ENCODE measurements around the gene AGTRAP. TPM values are rescaled to one million over a fixed set of nuclear protein-coding genes. Genes with fewer than 3 reads are reported as not detected.

AGTRAP gene
- total RNA-seq, 2 donors from 2014 or later, result 40.3 to 52.0 TPM

DNA sequence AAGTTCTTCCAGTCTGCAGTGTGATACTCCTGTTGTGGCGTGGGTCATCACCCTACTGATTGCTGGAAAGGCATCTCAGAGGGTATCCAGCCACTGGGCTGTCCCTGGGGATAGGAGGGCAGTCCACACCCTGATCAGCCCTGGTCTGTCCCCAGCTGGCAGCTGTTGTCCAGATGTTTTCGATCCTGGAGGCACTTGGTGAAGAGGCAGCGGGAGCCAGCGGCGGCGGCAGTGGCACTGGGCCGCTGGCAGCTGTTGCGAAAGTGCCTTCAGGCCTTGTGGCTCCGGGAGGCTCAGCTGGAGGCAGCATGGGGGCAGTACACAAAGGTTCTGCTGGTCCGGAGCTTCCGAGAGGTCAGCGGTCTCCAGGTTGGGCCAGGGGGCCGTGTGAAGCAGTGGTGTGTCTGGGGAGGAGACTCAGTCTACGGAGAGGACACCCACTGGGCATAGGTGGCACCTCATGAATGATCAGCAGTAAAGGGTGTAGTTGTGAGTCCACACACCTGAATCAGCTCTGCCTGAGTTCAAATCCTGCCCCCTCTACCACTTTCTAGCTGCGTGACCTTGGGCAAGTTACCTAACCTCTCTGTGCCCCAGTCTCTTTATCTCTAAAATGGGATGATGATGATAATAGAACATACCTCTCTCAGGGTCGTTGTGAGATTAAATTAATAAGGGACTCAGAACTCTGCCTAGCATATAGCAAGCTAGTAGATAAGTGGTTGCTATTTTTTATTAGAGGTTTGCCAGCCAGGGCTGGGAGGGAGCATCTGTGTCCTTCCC is 32.2 kb downstream of the AGTRAP start:
- H3K4me3 Mint-ChIP-seq, result no peak overlapping the region
- no peak for ATAC-seq
- no peaks in the 10 kb centered on the region for H3K36me3 Mint-ChIP-seq
- H3K9me3 Mint-ChIP-seq, result no peaks in the 10 kb centered on the region
- peaks cover 0 to 4% of the 10 kb centered on the region in 2 donors for H3K4me1 Mint-ChIP-seq (ENCODE audit: low read depth in 2 of 2)
- peaks cover 0 to 3% of the 10 kb centered on the region in 2 donors for H3K27me3 Mint-ChIP-seq
- DNase-seq (ENCODE audit: low spot score), result no peak
- no peak overlapping the region for H3K27ac Mint-ChIP-seq

DNA sequence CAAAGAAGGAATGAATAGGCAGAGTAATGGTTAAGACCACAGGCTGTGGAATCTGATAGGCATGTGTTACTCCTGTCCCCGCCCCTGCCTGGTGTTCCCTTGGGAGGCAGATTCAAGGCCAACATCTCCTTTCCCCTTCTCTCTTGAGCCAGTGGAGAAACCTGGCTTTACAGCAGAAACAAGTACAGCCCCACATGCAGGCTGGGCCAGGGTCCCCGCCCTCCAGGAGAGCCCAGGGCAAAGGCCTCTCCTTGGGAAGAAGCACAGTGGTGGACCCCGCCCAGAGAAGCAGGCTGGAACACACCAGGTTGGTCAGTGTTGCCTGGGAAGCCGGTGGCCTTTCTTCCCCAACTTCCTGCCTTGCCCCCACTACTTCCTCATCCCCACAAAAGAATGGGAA is 32.9 kb downstream of the AGTRAP start:
- Mint-ChIP-seq H3K27ac (no peak overlapping the region), H3K4me3 (no peak overlapping the region), H3K4me1 (ENCODE audit: low read depth in 2 of 2) (no peaks in the 10 kb centered on the region), H3K9me3 (no peaks in the 10 kb centered on the region), H3K36me3 (no peaks in the 10 kb centered on the region), H3K27me3 (no peaks in the 10 kb centered on the region)
- DNase-seq (ENCODE audit: low spot score) (no peak), ATAC-seq (no peak)

DNA sequence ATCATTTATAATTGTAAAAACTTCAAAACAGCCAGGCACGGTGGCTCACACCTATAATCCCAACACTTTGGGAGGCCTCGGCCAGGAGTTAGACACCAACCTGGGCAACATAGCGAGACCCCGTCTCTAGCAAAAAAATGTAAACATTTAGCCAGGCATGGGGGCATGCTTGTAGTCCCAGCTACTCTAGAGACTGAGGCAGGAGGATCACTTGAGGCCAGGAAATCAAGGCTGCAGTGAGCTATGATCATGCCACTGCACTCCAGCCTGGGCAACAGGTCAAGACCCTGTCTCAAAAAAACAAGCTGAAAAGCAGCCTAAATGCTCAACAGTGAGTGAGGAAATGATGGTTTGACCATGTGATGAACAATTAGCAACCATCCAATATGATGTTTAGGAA is 33.3 kb downstream of the AGTRAP start:
- Mint-ChIP-seq H3K4me3 (no peak overlapping the region), H3K27ac (no peak overlapping the region), H3K27me3 (no peaks in the 10 kb centered on the region), H3K36me3 (no peaks in the 10 kb centered on the region), H3K4me1 (ENCODE audit: low read depth in 2 of 2) (no peaks in the 10 kb centered on the region), H3K9me3 (no peaks in the 10 kb centered on the region)
- DNase-seq (ENCODE audit: low spot score), result no peak
- no peak for ATAC-seq

DNA sequence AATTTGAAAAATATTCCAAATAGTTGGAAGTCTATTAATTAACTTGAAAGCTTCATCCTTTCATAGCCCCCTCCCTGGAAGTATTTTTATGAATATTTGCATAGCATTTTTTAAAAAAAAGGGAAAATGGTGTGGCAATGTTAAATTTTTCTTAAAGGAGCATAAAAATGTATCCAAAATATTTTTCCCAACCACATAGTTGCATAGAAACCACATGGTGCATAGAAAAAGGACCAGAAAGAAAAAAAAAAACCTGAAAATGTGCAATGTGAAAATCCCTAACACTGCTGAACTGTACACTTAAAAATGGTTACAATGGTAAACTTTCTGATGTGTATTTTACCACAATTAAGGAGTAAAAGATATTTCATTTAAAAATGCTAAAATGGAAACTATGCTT is 34.1 kb downstream of the AGTRAP start:
- no peak overlapping the region for H3K27ac Mint-ChIP-seq
- no peaks in the 10 kb centered on the region for H3K27me3 Mint-ChIP-seq
- H3K36me3 Mint-ChIP-seq, result no peaks in the 10 kb centered on the region
- no peaks in the 10 kb centered on the region for H3K4me1 Mint-ChIP-seq (ENCODE audit: low read depth in 2 of 2)
- DNase-seq (ENCODE audit: low spot score) (no peak), ATAC-seq (no peak)
- no peak overlapping the region for H3K4me3 Mint-ChIP-seq
- no peaks in the 10 kb centered on the region for H3K9me3 Mint-ChIP-seq

DNA sequence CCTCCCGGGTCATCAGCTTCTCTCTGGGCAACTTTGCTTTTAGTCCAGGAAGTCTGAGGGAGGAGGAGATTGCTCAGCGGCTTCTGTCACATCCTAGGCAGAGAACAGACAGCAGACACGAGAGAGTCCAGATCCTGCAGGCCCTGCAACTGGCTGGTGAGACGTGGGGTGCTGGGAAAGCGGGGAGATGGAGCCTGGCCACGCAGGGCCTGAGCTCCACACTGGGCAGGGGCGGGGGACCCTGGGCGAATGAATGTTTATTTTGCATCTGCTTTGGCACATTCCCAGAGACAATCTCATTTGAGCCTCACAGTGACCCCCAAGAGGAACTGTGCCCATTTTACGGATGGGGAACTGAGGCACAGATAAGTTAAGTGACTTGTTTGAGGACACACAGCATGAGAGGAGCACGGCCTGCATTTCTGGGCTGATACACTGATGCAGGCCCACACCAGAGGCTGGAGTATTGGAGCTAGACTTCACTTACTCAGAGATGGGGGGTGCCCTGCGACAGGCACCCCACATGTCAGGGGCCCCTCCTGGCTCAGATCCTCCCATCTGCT is 35.6 kb downstream of the AGTRAP start:
- no peaks in the 10 kb centered on the region for H3K36me3 Mint-ChIP-seq
- H3K4me1 Mint-ChIP-seq (ENCODE audit: low read depth in 2 of 2), result no peaks in the 10 kb centered on the region
- no peak overlapping the region for H3K27ac Mint-ChIP-seq
- ATAC-seq, result no peak
- no peak for DNase-seq (ENCODE audit: low spot score)
- no peaks in the 10 kb centered on the region for H3K9me3 Mint-ChIP-seq
- H3K4me3 Mint-ChIP-seq, result no peak overlapping the region
- no peaks in the 10 kb centered on the region for H3K27me3 Mint-ChIP-seq

DNA sequence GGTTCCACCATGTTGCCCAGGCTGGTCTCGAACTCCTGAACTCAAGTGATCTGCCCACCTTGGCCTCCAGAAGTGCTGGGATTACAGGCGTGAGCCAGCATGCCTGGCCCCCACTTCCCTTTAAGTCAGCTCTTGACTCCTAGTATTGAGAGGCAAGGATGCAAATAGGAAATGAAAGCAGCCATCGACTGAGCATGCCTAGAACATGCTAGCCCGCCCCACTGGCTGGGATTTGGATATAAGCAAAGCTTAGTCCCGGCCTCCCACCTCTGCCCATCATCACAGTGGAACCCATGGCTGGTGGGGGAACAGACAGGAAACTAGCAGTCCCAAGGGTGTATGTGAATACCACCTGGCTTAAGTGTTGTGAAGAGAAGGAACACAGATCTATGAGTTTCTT is 36.5 kb downstream of the AGTRAP start:
- Mint-ChIP-seq H3K36me3 (no peaks in the 10 kb centered on the region), H3K4me1 (ENCODE audit: low read depth in 2 of 2) (no peaks in the 10 kb centered on the region)

DNA sequence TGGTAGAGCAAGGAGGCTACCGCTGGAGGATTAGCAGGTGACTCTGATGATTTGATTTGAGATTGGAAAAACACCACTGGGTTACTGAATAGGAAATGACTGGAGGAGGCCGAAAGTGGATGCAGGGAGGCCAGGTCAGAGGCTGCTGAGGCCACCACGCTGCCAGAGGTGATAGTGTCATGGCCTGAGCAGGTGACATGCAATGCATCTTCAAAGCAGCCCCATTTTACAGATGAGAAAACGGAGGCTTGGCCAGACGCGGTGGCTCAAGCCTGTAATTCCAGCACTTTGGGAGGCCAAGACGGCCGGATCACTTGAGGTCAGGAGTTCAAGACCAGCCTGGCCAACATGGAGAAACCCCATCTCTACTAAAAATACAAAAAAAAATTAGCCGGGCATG is 38.8 kb downstream of the AGTRAP start:
- Mint-ChIP-seq H3K36me3 (no peaks in the 10 kb centered on the region), H3K27ac (no peak overlapping the region), H3K9me3 (no peaks in the 10 kb centered on the region), H3K4me3 (no peak overlapping the region), H3K27me3 (no peaks in the 10 kb centered on the region), H3K4me1 (ENCODE audit: low read depth in 2 of 2) (no peaks in the 10 kb centered on the region)
- DNase-seq (ENCODE audit: low spot score) (no peak), ATAC-seq (no peak)

More for the DNA sequence above, 36.5 kb downstream of the AGTRAP start:
- Mint-ChIP-seq H3K9me3 (no peaks in the 10 kb centered on the region), H3K4me3 (no peak overlapping the region), H3K27ac (no peak overlapping the region), H3K27me3 (no peaks in the 10 kb centered on the region)
- ATAC-seq (no peak), DNase-seq (ENCODE audit: low spot score) (no peak)

DNA sequence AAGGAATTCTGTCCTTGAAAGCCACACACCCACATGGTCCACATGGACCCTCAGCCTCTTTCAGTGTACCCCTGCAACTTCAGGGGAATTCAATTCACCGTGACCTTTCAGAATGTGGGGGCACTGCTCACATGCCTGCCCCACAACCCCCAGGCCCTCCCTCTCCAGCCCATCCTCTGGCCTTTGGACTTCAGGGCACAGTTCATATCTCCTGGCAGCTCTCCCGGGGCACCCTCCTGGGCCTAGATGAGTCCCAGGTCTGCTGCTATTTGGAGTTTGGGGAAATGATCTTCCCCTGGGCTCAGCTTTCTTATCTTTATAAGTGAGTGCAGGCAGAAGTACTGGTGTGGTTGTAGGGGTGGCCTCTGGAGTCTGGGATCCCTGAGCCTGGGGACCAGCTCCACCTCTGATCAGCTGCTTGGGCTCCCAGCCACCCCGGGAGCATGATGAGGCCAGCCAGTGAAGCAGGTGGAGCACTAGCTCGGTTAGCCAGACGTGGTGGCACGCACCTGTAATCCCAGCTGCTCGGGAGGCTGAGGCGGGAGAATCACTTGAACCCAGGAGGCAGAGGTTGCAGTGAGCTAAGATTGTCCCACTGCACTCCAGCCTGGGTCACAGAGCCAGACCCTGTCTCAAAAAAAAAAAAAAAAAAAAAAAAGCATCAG is 41.9 kb downstream of the AGTRAP start:
- H3K9me3 Mint-ChIP-seq, result no peaks in the 10 kb centered on the region
- no peak overlapping the region for H3K4me3 Mint-ChIP-seq
- H3K36me3 Mint-ChIP-seq, result no peaks in the 10 kb centered on the region
- no peak overlapping the region for H3K27ac Mint-ChIP-seq
- H3K27me3 Mint-ChIP-seq, result no peaks in the 10 kb centered on the region
- DNase-seq (ENCODE audit: low spot score) (no peak), ATAC-seq (no peak)
- H3K4me1 Mint-ChIP-seq (ENCODE audit: low read depth in 2 of 2), result peaks cover 3 to 4% of the 10 kb centered on the region in 2 donors

DNA sequence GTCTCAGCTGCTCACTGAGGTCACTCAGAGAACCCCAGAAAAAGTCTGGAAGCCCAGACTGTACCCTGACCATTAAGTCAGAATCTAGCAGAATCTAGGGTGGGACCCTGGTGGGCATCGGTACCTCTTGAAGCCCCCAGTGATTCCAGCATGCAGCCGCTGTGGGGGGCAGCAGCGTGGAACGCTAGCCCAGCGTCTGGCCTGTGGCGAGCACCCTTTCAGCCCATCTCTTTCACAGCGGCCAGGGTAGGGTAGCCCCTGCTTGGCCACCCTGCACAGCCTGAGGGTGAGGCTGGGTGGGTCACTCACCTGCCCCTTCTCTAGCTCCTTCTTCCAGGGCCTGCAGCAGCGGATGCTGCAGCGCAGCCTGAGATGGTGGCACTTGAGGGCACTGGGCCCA is 42.4 kb downstream of the AGTRAP start:
- Mint-ChIP-seq H3K27ac (no peak overlapping the region), H3K36me3 (no peaks in the 10 kb centered on the region), H3K27me3 (no peaks in the 10 kb centered on the region), H3K4me1 (ENCODE audit: low read depth in 2 of 2) (peaks cover 3 to 4% of the 10 kb centered on the region in 2 donors), H3K9me3 (no peaks in the 10 kb centered on the region), H3K4me3 (no peak overlapping the region)
- ATAC-seq, result peak in 1 of 2 donors; percentile 33
- no peak for DNase-seq (ENCODE audit: low spot score)

DNA sequence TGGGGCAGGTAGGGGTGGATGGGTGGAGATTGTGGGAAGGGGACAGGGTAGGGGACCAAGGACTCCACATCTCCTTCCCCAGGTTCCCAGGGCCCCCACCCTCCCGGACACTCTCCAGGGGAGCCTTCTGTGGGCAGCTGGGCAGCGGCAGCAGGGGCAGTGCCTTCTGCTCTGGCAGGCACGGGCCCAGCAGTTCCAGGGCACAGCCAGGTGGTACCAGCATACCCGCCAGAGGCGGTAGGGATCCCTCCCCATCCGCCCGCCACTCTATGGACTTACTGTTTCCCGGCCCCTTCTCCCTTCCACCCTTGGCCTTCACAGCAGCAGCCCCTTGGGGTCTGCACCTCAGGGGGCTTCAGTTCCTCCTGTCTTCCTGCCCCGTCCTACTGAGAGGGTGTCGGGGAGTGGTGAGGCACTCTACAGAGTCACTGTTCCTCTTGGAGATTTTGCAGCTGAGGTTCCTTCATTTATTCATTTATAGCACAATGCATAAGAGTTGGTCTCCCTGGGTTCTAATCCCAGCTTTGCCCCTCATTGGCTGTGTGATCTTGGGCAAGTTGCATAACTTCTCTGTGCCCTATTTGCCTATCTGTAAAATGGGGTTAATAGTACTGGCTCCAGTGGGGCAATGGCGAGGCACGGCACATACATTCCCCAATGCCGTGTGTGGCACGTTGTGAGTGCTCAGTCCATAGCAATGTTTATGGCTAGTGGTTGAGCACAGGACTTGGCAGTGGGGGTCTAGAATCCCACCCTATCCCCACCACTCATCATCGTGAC is 43.1 kb downstream of the AGTRAP start:
- Mint-ChIP-seq H3K4me1 (ENCODE audit: low read depth in 2 of 2) (peaks cover 3 to 4% of the 10 kb centered on the region in 2 donors), H3K27ac (no peak overlapping the region), H3K9me3 (no peaks in the 10 kb centered on the region), H3K36me3 (no peaks in the 10 kb centered on the region), H3K27me3 (no peaks in the 10 kb centered on the region), H3K4me3 (no peak overlapping the region)
- ATAC-seq (no peak), DNase-seq (ENCODE audit: low spot score) (no peak)

DNA sequence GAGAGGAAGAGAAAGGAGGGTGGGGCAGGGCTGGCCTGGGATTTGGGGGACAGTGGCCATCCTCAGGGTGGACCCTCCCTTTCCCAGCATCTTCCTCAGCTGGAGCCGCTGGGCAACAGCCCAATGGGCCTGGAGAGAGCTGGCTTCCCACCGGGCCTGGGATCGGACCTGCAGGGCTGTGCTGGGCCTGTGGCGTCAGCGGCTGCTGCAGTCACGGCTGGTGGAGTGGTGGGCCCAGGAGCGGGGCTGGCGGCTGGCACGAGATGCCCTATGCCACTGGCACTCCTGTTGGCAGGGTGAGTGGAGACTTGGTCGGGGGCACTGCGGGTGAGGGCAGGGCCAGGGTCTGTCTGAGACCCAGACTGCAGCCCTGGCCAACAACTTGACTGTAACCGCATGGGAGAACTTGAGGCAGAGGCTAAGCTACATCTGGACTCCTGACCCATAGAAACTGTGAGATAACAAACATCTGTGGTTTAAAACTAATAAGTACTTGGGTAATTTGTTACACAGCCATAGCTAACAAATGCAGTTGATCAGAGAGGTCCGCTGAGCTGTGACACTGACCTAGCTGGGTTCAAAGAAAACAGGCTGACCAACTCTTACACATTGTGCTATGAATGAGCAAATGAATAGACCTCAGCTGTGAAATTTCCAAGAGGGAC is 43.9 kb downstream of the AGTRAP start:
- H3K4me3 Mint-ChIP-seq, result no peak overlapping the region

DNA sequence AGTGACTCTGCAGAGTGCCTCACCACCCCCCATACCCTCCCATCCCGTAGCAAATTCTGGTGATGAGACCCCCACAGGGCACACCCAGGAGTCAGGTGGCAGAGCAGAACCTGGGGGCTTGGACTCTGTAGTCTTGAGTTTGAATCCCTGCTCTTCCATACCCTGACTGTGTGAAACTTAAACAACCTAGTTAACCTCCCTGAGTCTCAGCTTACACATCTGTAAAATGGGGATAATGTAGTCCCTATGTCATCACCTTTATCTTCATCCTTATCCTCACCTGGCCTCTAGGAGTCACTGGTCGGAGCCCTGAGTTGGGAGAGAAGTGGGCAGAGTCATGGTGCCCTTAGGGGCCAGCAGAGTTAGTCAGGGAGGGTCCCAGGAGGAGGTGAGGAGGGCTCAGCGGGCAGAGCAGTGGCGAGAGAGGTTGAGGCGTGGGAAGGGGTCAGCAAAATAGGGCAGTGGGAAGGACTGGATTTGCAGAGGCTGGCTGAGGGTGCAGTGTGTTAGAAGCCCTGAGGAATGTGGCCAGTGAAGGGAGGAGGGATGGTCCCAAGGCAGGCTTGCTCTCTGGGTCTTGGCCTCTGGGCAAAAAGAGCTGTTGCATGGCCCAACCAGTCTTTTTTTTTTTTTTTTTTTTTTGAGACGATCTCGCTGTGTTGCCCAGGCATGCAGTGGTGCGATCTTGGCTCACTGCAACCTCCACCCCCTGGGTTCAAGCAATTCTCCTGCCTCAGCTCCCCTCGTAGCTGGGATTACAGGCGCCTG is 44.6 kb downstream of the AGTRAP start:
- Mint-ChIP-seq H3K27ac (no peak overlapping the region), H3K4me1 (ENCODE audit: low read depth in 2 of 2) (peaks cover 4 to 9% of the 10 kb centered on the region in 2 donors), H3K27me3 (no peaks in the 10 kb centered on the region)

More for the DNA sequence above, 43.9 kb downstream of the AGTRAP start:
- Mint-ChIP-seq H3K27me3 (no peaks in the 10 kb centered on the region), H3K27ac (no peak overlapping the region), H3K36me3 (no peaks in the 10 kb centered on the region), H3K4me1 (ENCODE audit: low read depth in 2 of 2) (peaks cover 3 to 4% of the 10 kb centered on the region in 2 donors), H3K9me3 (no peaks in the 10 kb centered on the region)
- ATAC-seq, result peak in 1 of 2 donors; percentile 13
- no peak for DNase-seq (ENCODE audit: low spot score)

DNA sequence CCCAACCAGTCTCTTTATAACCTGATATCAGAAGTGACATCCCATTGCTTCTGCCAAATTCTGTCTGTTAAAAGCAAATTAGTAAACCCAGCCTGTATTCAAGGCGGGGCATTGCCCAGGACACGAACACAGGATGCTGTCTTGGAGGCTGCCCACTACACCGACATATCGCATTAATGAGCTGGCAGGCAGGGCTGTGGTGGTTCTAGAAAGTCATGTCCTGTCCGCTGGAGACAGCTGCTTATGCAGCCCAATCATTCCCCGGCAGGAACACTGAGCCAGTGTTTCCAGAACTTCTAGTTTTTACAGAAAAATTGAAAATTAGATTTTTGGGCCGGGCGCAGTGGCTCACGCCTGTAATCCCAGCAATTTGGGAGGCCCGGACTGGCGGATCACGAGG is 45.4 kb downstream of the AGTRAP start:
- no peak for DNase-seq (ENCODE audit: low spot score)
- Mint-ChIP-seq H3K4me1 (ENCODE audit: low read depth in 2 of 2) (peaks cover 4 to 10% of the 10 kb centered on the region in 2 donors), H3K4me3 (no peak overlapping the region), H3K36me3 (no peaks in the 10 kb centered on the region), H3K27me3 (no peaks in the 10 kb centered on the region), H3K27ac (no peak overlapping the region), H3K9me3 (no peaks in the 10 kb centered on the region)
- no peak for ATAC-seq

More for the DNA sequence above, 44.6 kb downstream of the AGTRAP start:
- ATAC-seq (no peak), DNase-seq (ENCODE audit: low spot score) (no peak)
- Mint-ChIP-seq H3K36me3 (no peaks in the 10 kb centered on the region), H3K9me3 (no peaks in the 10 kb centered on the region), H3K4me3 (no peak overlapping the region)

Data from natural killer cell treated with Interleukin-12 subunit alpha and Interleukin-12 subunit beta and Interleukin-15 and Interleukin-18, amount 100 ng/mL, for 72 hours (primary cell).